ENCODE data around the gene TLE2.
"Not testable (repeated sequence)": the region's sequence is repeated elsewhere in the genome, so short reads cannot be mapped to it uniquely, and the experiment has no call there.

The TLE2 gene

DNA sequence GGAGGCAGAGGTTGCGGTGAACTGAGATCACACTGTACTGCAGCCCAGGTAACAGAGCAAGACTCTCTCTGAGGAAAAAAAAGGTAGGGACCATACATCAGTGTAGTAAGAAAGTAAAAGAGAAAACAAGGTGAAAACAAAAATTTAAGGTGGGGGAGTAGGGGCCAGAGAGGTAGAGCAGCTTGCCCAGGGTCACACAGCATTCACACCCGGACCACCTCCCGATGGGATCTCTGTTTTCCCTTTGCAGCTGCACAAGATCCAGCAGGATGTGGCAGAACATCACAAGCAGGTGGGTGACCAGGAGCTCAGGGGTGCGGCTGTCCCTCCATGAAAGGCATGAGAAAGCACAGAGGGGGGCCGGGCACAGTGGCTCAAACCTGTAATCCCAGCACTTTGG, 47.2 kb downstream of the TLE2 start:
- no peak for DNase-seq

DNA sequence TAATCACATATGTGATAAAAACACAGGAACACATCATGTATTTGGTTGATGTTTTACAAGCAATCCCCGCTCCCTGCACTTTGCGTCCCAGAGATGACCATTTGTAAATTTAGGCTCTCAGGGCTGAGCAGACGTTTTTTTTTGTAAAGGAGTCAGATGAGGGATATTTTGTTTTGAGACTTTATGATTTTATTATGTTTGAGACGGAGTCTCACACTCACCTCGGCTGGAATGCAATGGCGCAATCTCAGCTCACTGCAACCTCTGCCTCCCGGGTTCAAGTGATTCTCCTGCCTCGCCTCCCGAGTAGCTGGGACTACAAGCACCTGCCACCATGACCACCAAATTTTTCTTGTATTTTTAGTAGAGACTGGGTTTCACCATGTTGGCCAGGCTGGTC, 50.3 kb downstream of the TLE2 start:
- DNase-seq: no peak

DNA sequence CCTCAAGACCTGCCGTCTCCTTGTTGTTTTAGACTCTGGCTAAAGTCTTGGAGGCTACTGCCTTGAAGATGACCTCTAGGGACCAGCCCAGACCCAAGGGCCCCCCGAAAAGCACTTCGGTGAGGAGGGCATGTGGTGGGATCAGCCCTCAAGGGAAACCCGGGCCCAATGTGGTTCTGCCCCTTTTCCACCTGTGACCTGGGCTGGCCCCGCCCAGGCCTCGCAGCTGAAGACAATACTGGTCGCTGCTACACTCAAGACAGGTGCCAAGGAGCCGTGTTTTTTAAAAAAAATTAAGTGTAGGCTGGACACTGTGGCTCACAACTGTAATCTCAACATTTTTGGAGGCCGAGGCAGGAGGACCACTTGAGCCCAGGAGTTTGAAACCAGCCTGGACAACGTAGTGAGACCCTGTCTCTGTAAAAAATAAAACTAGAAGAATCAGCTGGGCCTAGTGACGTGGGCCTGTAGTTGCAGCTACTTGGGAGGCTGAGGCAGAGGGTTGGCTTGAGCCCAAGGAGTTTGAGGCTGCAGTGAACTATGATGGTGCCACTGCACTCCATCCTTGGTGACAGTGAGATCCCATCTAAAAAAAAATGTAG, 50.8 kb downstream of the TLE2 start:
- no peak for DNase-seq

DNA sequence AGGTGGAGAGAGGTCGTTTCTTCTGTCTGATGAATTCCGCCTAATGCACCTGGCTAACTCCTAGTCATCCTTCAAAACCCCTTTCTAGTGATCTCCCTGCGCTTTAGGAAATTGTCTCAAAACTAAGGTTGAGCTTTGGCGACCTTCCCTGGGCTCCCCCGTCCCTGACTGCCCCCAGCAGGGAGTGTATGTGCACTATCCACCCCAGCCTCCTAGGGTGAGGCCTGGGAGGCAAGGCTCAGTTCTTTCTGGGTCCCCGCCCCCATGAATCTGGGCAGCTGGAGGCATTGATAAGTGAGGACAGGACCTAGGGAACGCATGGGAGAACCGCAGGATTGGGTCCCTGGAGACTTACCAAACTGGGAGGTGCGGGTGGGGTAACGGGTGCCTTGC, 51.3 kb downstream of the TLE2 start:
- DNase-seq: no peak

DNA sequence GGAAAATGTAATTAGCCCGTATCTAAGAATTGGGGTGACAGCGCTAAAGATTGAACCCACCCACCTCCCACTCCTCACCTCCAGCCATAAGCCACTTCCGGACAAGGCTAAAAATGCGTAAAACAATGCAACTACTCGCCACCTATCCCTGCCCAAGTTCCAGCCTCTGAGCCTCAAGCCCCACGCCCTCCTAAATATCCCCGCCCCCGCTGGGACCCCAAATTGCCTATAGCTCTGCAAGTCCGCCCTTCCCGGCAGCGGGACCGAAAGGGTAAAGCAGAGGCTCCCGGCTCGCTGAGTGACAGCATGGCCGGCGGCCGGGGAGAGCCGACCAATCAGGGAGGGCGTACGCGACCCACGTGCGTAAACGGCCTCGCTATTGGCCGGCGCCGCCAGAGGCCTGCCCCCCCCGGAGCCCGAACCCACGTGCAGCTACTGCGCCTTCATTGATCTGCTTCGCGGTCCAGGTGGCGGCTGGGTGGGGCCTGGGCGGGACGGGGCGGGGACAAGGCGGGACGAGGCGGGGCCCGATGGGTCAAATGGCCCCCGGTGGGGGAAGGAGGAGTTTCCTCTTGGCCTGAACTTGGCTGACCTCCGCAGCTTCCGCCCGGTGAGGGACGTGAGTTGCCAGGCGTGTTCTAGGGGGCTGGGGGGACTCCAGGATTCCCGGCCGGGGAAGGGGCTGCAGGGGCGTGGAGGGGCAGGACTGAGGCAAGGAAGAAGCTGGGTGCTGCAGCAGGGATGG, 51.9 kb downstream of the TLE2 start, which contains the start of gene TLE6:
Gene TLE6, plus strand, starts transcription at position 564 of the 745 bp plus-strand sequence. CDS start 670 bp downstream, outside the sequence.
- peak; percentile 89 for DNase-seq

DNA sequence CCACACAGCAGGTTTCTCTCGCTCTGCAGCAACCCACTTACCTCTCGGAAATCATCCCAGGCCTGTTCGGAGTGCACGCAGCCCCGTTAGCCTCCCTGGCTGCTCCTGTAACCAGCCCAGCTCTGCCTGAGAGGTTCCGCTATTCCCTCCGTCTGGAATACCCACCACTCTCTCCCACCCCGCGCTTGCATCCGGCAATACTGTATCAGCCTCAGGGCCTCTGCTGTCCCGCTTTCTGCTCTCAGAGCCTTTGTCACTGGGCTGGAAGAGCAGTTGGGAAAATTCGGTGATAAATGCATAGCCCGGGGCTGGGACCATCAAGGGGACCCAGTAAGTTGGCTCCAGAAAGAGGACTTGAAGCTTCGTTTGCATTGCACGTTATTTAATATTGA, 52.5 kb downstream of the TLE2 start:
- no peak for DNase-seq

DNA sequence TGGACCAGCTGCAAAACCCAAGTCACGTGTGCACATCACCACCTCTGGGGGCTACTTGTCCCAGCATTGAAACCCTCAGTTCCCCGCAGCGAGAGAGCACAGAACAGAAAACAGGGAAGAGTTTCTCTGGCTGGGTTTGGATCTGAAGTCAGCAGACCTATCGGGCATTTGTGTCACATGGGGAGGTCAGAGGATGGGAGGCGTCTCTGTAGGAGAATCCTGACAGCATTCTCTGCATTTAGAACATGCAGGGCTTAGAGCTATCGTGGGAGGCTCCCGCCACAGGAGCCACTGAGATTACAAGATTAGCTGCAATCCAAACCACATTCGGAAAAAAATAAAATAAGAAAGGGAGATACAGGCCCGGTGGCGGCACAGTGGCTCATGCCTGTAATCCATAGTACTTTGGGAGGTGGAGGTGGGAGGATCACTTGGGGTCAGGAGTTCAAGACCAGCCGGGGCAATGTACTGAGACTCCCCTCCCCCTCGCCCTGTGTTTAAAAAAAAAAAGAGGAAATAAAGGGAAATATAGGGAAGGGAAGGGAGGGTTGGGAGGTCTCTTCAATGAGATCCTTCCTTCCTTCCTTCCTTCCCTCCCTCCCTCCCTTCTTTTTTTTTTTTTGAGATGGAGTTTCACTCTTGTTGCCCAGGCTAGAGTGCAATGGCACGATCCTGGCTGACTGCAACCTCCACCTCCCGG, 54.6 kb downstream of the TLE2 start:
- DNase-seq: no peak

DNA sequence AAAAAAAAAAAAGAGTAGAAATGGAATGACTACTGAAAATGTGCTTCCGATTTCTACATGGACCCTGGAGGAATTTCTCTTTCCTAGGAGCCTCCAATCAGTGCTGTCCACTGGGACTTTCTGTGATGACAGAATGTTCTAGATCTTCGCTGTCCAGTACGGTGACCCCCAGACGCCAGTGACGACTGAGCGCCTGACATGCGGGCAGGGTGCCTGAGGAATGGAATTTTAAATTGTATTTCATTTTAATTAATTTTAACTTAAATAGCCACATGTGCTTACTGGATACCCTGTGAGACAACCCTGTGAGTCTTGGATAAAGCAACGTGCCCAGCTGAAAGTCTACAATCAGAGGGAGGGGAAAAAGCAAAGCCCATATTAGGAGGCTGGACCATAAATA, 55.9 kb downstream of the TLE2 start:
- no peak for DNase-seq

DNA sequence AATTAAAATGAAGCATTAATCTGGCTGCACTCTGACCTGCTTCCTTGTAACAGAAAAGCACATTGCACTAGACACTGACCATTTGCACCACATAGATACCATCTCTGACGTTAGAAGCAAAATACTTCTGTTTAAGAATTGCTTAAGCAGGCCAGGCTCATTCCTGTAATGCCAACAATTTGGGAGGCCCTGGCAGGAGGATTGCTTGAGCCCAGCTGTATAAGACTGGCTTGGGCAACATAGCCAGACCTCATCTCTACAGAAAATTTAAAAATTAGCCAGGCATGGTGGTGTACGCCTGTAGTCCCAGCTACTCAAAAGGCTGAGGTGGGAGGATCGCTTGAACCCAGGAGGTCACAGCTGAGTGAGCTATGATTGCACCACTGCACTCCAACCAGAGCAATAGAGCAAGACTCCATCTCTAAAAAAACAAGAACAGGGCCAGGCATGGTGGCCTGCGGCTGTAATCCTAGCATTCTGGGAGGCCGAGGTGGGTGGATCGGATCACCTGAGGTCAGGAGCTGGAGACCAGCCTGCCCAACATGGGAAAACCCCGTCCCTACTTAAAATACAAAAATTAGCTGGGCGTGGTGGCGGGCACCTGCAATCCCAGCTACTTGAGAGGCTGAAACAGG, 58.8 kb downstream of the TLE2 start:
- no peak for DNase-seq

DNA sequence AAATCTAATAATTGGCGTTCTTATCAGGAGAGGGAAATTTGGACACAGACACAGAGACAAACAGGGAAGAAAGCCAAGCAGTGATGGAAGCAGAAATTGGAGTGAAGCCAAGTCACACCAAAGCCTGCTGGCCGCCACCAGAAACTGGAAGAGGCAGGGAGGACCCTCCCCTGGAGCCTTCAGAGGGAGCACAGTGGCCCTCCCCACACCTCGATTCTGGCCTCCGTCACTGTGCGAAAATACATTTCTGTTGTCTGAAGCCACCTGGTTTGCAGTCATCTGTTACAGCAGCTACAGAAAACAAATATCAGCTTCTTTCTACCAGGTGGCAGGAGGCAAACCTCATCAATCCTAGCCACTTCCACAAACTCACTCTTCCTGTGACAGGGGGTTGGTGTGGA, 60.0 kb downstream of the TLE2 start:
- no peak for DNase-seq

DNA sequence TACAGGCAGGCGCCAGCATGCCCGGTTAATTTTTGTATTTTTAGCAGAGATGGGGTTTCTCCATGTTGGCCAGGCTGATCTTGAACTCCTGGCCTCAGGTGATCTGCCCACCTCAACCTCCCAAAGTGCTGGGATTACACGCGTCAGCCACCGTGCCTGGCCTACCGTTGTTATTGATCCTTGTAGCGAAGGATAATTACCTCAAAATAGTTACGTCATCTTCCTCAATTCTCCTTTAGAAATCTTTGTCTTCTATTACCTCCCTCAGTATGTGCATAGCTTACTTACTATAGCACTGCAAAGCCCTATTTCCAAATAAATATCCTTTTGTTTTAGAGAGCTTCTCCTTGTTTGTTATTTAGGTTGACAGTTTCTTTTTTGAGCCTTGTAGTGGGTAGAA, 61.1 kb downstream of the TLE2 start:
- DNase-seq: no peak

DNA sequence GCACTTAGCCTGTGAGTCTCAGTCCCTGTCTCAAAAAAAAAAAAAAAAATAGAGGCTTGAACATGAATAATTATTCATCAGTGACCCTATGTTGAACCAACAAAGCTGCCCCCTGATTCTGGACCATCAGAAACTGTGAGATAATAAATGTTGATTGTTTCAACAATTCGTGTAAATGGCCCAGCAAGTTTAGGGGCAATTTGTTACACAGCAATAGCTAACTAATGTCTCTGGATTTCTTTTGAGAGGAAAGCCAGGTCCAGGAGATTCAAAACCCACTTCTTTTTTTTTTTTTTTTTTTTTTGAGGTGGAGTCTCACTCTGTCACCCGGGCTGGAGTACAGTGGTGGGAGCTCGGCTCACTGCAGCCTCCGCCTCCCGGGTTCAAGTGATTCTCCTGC, 64.2 kb downstream of the TLE2 start:
- no peak for DNase-seq

DNA sequence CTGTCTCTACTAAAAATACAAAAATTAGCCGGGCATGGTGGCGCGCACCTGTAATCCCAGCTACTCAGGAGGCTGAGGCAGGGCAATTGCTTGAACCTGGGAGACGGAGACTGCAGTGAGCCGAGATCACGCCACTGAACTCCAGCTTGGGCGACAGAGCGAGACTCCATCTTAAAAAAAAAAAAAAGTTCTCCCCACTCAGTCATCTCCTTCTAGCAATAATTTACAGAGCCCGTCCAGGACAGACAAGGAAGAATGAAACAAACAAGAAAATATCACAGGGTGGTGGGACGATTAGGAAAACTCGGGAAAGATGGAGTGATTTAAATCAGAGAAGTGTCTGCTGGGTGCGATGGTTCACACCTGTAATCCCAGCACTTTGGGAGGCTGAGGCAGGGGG, 65.4 kb downstream of the TLE2 start:
- not testable (repeated sequence) for DNase-seq

DNA sequence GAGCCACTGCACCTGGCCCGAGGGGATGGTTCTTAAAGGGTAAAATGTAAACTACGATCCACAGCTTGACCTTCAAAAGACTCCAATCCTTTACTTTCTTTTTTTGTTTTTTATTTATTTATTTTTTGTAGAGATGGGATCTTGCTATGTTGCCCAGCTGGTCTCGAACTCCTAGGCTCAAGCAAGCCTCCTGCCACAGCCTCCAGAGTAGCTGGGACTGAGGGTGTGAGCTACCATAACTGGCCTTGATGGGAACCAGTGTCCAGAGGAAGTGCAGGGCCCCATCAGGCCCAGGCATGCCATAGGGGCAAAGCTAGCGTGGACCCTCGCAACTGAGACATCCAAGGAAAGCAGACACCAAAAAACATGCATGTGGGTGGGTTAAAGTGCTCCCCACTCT, 66.0 kb downstream of the TLE2 start:
- DNase-seq: no peak

DNA sequence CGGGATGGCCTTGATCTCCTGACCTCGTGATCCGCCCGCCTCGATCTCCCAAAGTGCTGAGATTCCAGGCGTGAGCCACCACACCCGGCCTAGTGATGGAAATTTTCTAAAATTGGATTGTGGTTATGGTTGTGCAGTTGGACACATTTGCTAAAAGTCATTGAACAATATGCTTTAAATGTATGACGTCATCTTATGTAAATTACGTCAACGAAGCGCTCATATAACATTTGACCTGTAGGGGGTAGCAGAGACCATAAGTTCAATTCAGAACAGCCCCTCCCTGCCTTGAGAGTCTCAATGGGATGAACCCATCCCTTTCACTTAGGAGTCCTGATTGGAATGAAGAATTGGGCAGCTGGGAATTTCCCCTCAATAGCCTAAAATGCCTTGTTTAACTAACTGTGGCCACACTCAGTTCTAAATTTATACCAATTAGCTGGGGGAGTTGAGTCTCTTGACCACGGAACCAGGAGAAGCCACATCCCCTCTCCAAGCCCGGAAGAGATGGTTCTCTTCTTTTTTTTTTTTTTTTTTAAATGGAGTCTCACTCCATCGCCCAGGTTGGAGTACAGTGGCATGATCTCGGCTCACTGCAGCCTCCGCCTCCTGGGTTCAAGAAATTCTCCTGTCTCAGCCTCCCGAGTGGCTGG, 66.9 kb downstream of the TLE2 start:
- DNase-seq: peak; percentile 20

DNA sequence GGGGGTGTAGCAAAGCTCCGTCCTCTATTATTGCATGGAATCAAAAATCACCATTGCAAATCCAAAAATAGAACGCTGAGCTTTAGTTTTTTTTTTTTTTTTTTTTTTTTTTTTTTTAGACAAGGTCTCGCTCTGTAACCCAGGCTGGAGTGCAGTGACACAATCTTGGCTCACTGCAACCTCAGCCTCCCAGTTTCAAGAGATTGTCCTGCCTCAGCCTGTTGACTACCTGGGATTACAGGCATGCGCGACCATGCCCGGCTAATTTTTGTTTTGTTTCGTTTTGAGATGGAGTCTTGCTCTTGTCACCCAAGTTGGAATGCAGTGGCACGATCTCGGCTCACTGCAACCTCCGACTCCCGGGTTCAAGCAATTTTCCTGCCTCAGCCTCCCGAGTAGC, 69.0 kb downstream of the TLE2 start:
- no peak for DNase-seq

DNA sequence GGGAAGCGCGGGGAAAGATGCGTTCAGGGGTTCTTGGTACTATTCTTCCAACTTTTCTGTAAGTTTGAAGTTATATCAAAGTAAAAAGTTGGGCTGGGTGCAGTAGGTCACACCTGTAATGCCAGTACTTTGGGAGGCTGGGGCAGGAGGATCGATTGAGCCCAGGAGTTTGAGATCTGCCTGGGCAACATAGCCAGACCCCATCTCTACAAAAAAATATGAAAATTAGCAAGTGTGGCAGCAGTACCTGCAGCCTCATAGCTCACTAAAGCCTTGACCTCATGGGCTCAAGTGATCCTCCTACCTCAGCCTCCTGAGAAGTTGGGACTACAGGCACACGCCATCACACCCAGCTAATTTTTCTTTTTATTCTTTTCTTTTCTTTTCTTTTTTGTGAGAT, 71.9 kb downstream of the TLE2 start:
- no peak for DNase-seq

DNA sequence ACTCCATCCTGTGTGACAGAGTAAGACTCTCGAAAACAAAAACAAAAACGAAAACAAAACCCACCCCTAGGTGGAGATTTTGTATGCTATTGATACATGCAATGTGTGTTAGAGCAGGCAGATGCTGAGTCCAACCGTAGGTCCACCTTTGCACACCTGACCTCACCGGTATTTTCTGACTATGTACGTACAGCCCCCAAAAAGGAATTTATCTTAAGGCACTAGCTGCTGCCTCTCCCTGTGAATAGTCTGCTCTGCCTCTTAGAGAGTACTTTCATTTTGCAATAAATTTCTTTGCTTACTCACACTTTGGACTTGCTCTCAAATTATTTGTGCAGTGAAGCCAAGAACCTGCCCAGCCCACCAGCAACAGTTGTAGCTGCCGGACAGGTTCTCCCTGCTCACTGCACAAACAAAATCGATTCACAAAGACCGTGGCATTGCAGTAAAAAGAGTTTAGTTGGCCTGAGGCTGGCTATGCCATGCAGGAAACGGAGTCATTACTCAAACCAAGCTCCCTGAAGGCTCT, 76.1 kb downstream of the TLE2 start:
- no peak for DNase-seq

DNA sequence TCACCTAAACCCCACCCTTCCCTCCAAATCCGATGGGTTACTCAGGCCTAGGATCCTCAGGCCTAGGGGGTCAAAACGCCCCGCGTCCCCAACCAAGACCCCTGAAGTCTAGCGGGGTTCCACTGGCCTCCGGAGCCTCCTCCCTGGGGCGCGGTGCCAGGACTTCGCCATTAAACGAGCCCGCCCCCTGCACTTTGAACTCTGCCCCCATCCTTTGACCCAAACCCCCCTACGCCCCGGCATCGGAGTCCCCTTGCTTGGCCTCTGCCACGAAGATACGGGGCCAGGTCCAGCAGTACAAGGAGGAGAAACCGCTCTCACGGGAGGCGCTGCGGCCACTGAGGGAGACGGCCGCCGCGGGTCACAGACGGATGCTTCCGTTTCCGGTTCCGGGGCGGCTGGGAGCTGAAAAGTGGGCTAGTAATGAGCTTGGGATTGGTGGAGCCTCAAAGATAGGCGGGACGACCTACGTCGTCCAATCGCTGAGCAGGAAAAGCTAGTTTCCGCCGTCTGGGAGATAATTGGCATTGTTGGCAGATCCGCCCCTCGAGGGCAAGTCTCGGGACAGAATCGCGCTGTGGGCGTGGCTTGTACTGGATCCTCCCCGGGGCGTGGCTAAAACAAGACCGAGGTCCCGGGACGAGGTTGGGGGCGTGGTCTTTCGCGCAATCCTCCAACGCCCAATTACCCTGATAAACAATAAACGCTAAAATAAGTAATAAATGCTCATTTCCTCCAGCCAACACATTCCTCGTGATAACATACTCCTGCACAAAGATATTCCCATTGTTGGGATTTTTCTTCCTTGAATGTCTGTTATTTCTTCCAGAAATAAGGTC, 78.6 kb downstream of the TLE2 start:
- peak; percentile 100 for DNase-seq

DNA sequence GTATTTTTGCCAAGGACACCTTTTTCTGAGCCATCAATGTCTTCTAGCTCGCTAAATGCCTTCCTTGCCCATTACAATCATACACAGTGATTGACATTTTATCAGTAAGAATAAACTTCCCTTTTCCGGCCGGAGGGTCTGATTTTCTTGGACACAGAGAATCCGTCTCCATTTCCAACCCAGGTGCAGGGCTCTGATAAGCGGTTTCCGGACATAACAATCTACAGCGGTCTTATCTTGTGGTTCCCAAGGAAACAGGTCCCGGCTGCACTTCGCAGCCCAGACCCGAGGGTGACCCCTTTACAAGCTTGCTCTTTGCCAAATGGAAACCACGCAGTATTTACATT, 79.2 kb downstream of the TLE2 start:
- DNase-seq: no peak

Data from T-helper 9 cell (primary cell).